GM23338 (cell line): ENCODE data around the gene GRIK2.

Experiments
- CREB1 ChIP-seq: fragments of 250-450 bp; sonication (Bioruptor Pico); IDR thresholded peaks from 2 replicates; pipeline ENCODE4 v1.5.0; 2020; ENCODE audit warnings: low read depth, mild to moderate bottlenecking, moderate library complexity
- ETS1 ChIP-seq: IDR thresholded peaks from 2 replicates; pipeline ENCODE4 v1.6.1; 2016; ENCODE audit warnings: antibody characterized with exemption
- EZH2 ChIP-seq: fragments of 200-600 bp; sonication (generic); IDR thresholded peaks from one replicate; pipeline ENCODE4 v1.8.0; 2017; ENCODE audit warnings: antibody characterized with exemption, mild to moderate bottlenecking, low read depth; ENCODE audit not compliant: unreplicated experiment
- EZH2phosphoT487 ChIP-seq: fragments of 200-600 bp; sonication (generic); IDR thresholded peaks from one replicate; pipeline ENCODE4 v1.8.1; 2018; ENCODE audit warnings: antibody characterized with exemption; ENCODE audit not compliant: unreplicated experiment
- JUNB ChIP-seq: IDR thresholded peaks from one replicate; pipeline ENCODE4 v1.6.1; 2016; ENCODE audit warnings: antibody characterized with exemption; ENCODE audit not compliant: unreplicated experiment
- NANOG ChIP-seq: IDR thresholded peaks from 2 replicates; pipeline ENCODE4 v1.6.1; 2016; ENCODE audit warnings: antibody characterized with exemption, borderline replicate concordance
- POLR2AphosphoS5 ChIP-seq: IDR thresholded peaks from 2 replicates; pipeline ENCODE4 v1.6.1; 2016; ENCODE audit warnings: antibody characterized with exemption, low read depth
- REST ChIP-seq: IDR thresholded peaks from one replicate; pipeline ENCODE4 v1.6.1; 2018; ENCODE audit warnings: antibody characterized with exemption; ENCODE audit not compliant: unreplicated experiment
- STAT1 ChIP-seq: IDR thresholded peaks from one replicate; pipeline ENCODE4 v1.6.1; 2016; ENCODE audit warnings: antibody characterized with exemption; ENCODE audit not compliant: unreplicated experiment
- ZNF114 ChIP-seq: fragments of 250-450 bp; sonication (Bioruptor Pico); IDR thresholded peaks from 2 replicates; pipeline ENCODE4 v1.5.0; 2020; ENCODE audit warnings: mild to moderate bottlenecking, moderate library complexity
- ZNF331 ChIP-seq: fragments of 250-450 bp; sonication (Bioruptor Pico); IDR thresholded peaks from 2 replicates; pipeline ENCODE4 v1.5.0; 2020; ENCODE audit warnings: low read depth, mild to moderate bottlenecking, moderate library complexity
- TF ChIP-seq, protein P1 (sequence below), 2 experiments: fragments of 200-600 bp in 1 of 2; sonication (generic) in 1 of 2; conservative IDR thresholded peaks; 2 replicates each; pipeline versions ENCODE4 v1.5.1 to v1.6.1; 2016 to 2017; ENCODE audit warnings: antibody characterized with exemption in 2 of 2, low read depth in 2 of 2, mild to moderate bottlenecking in 2 of 2, moderate library complexity in 1 of 2
- TF ChIP-seq, protein P2 (sequence below): fragments of 250-450 bp; sonication (Bioruptor Pico); IDR thresholded peaks from 2 replicates; pipeline ENCODE4 v1.5.0; 2020; ENCODE audit warnings: mild to moderate bottlenecking, moderate library complexity

GRCh38 chr6:102022281-102022680, 628.8 kb downstream of the GRIK2 start:
- TF ChIP-seq, protein P1, sequence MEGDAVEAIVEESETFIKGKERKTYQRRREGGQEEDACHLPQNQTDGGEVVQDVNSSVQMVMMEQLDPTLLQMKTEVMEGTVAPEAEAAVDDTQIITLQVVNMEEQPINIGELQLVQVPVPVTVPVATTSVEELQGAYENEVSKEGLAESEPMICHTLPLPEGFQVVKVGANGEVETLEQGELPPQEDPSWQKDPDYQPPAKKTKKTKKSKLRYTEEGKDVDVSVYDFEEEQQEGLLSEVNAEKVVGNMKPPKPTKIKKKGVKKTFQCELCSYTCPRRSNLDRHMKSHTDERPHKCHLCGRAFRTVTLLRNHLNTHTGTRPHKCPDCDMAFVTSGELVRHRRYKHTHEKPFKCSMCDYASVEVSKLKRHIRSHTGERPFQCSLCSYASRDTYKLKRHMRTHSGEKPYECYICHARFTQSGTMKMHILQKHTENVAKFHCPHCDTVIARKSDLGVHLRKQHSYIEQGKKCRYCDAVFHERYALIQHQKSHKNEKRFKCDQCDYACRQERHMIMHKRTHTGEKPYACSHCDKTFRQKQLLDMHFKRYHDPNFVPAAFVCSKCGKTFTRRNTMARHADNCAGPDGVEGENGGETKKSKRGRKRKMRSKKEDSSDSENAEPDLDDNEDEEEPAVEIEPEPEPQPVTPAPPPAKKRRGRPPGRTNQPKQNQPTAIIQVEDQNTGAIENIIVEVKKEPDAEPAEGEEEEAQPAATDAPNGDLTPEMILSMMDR (conservative IDR thresholded peaks at IDR 0.05; ENCODE audit: low read depth in 2 of 2): no peak
- no peak for TF ChIP-seq EZH2
- TF ChIP-seq POLR2AphosphoS5: no peak
- no peak for TF ChIP-seq EZH2phosphoT487
- no peak for TF ChIP-seq NANOG
- no peak for TF ChIP-seq REST
- TF ChIP-seq JUNB: no peak
- TF ChIP-seq ZNF331 (CRISPR knock-in tag): no peak
- no peak for TF ChIP-seq CREB1 (CRISPR knock-in tag)
- TF ChIP-seq ZNF114: no peak
- TF ChIP-seq ETS1: no peak
- no peak for TF ChIP-seq STAT1
- TF ChIP-seq, protein P2, sequence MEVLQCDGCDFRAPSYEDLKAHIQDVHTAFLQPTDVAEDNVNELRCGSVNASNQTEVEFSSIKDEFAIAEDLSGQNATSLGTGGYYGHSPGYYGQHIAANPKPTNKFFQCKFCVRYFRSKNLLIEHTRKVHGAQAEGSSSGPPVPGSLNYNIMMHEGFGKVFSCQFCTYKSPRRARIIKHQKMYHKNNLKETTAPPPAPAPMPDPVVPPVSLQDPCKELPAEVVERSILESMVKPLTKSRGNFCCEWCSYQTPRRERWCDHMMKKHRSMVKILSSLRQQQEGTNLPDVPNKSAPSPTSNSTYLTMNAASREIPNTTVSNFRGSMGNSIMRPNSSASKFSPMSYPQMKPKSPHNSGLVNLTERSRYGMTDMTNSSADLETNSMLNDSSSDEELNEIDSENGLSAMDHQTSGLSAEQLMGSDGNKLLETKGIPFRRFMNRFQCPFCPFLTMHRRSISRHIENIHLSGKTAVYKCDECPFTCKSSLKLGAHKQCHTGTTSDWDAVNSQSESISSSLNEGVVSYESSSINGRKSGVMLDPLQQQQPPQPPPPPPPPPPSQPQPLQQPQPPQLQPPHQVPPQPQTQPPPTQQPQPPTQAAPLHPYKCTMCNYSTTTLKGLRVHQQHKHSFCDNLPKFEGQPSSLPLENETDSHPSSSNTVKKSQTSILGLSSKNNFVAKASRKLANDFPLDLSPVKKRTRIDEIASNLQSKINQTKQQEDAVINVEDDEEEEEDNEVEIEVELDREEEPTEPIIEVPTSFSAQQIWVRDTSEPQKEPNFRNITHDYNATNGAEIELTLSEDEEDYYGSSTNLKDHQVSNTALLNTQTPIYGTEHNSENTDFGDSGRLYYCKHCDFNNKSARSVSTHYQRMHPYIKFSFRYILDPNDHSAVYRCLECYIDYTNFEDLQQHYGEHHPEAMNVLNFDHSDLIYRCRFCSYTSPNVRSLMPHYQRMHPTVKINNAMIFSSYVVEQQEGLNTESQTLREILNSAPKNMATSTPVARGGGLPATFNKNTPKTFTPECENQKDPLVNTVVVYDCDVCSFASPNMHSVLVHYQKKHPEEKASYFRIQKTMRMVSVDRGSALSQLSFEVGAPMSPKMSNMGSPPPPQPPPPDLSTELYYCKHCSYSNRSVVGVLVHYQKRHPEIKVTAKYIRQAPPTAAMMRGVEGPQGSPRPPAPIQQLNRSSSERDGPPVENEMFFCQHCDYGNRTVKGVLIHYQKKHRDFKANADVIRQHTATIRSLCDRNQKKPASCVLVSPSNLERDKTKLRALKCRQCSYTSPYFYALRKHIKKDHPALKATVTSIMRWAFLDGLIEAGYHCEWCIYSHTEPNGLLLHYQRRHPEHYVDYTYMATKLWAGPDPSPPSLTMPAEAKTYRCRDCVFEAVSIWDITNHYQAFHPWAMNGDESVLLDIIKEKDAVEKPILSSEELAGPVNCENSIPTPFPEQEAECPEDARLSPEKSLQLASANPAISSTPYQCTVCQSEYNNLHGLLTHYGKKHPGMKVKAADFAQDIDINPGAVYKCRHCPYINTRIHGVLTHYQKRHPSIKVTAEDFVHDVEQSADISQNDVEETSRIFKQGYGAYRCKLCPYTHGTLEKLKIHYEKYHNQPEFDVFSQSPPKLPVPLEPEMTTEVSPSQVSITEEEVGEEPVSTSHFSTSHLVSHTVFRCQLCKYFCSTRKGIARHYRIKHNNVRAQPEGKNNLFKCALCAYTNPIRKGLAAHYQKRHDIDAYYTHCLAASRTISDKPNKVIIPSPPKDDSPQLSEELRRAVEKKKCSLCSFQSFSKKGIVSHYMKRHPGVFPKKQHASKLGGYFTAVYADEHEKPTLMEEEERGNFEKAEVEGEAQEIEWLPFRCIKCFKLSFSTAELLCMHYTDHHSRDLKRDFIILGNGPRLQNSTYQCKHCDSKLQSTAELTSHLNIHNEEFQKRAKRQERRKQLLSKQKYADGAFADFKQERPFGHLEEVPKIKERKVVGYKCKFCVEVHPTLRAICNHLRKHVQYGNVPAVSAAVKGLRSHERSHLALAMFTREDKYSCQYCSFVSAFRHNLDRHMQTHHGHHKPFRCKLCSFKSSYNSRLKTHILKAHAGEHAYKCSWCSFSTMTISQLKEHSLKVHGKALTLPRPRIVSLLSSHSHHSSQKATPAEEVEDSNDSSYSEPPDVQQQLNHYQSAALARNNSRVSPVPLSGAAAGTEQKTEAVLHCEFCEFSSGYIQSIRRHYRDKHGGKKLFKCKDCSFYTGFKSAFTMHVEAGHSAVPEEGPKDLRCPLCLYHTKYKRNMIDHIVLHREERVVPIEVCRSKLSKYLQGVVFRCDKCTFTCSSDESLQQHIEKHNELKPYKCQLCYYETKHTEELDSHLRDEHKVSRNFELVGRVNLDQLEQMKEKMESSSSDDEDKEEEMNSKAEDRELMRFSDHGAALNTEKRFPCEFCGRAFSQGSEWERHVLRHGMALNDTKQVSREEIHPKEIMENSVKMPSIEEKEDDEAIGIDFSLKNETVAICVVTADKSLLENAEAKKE (CRISPR knock-in tag): no peak
